Lung (tissue), 12 donors: ENCODE measurements around the gene ARSB. TPM values are rescaled to one million over a fixed set of nuclear protein-coding genes. Genes with fewer than 3 reads are reported as not detected.

Source experiments
- ATAC-seq: fragments of 200-7000 bp; cut with Tn5 transposase; one replicate; pipeline ENCODE4 v1.9.1; 2020; ENCODE audit warnings: moderate number of reproducible peaks; ENCODE audit not compliant: insufficient read depth, low FRiP score
- DNase-seq, 3 donors: peaks; one replicate each; pipeline ENCODE4 v3.0.0-alpha.2; 2013 to 2017
- H3K27ac ChIP-seq, 2 donors: one replicate each; pipeline ENCODE4 v1.5.1; 2013; ENCODE audit warnings: mild to moderate bottlenecking in 2 of 2, moderate library complexity in 2 of 2, control low read depth in 1 of 2, inconsistent platforms in 1 of 2, low read depth in 1 of 2, low read length in 1 of 2
- H3K27me3 ChIP-seq, 3 donors: one replicate each; pipeline ENCODE4 v1.5.1; 2013; ENCODE audit warnings: low read length in 2 of 3; ENCODE audit not compliant: control insufficient read depth in 3 of 3, insufficient read depth in 3 of 3
- H3K36me3 ChIP-seq, 4 donors: one replicate each; pipeline ENCODE4 v1.5.1; 2013; ENCODE audit warnings: low read length in 4 of 4, mild to moderate bottlenecking in 1 of 4, moderate library complexity in 1 of 4; ENCODE audit not compliant: control insufficient read depth in 4 of 4, insufficient read depth in 4 of 4
- H3K4me1 ChIP-seq, 5 donors: one replicate each; pipeline ENCODE4 v1.5.1; 2013; ENCODE audit warnings: low read length in 5 of 5, mild to moderate bottlenecking in 2 of 5, moderate library complexity in 1 of 5; ENCODE audit not compliant: control insufficient read depth in 5 of 5, insufficient read depth in 5 of 5
- H3K4me3 ChIP-seq: one replicate; pipeline ENCODE4 v1.5.1; 2013; ENCODE audit warnings: mild to moderate bottlenecking, control low read depth, moderate library complexity
- H3K9ac ChIP-seq, 2 donors: one replicate each; pipeline ENCODE4 v1.5.1; 2013; ENCODE audit warnings: low read length in 2 of 2, control low read depth in 1 of 2; ENCODE audit not compliant: insufficient read depth in 1 of 2
- H3K9me3 ChIP-seq, 4 donors: one replicate each; pipeline ENCODE4 v1.5.1; 2013; ENCODE audit warnings: low read length in 3 of 4, mild to moderate bottlenecking in 1 of 4, moderate library complexity in 1 of 4; ENCODE audit not compliant: control insufficient read depth in 4 of 4, insufficient read depth in 3 of 4
- WGBS, 2 donors: extraction: QIAGEN DNeasy Blood & Tissue Kit; methylation state at CpG; one replicate each; pipeline ENCODE4 v1.1.7; 2013; 5-methylcytosine and 5-hydroxymethylcytosine counted together
- polyA plus RNA-seq, 2 donors: library from polyadenylated mRNA; stranded (reverse); fragments of 200-250 nt; gene quantifications; one replicate each; pipeline ENCODE4 v1.2.1, GENCODE V29; 2013
- total RNA-seq, 2 donors: library from RNA; depleted of rRNA in 1 of 2; stranded (reverse); fragments of >200 nt in 1 of 2; gene quantifications; one replicate each; pipeline ENCODE4 v1.2.1, GENCODE V29; 2014 to 2021
- TF ChIP-seq, protein P1 (sequence below): IDR thresholded peaks from 2 replicates; pipeline ENCODE4 v1.5.1; 2012; ENCODE audit warnings: mild to moderate bottlenecking; ENCODE audit errors: control extremely low read depth, extremely low read depth
- donor health status: control.
- donor health status: control.
- donor health status: Bipolar disorder and iron deficiency.
- donor health status: healthy.
- donor health status: DM: yes; HTN: yes; CAD: no.

ARSB gene
- total and polyA plus RNA-seq, 4 donors, result 3.2 to 17.3 (median 11.1) TPM

DNA sequence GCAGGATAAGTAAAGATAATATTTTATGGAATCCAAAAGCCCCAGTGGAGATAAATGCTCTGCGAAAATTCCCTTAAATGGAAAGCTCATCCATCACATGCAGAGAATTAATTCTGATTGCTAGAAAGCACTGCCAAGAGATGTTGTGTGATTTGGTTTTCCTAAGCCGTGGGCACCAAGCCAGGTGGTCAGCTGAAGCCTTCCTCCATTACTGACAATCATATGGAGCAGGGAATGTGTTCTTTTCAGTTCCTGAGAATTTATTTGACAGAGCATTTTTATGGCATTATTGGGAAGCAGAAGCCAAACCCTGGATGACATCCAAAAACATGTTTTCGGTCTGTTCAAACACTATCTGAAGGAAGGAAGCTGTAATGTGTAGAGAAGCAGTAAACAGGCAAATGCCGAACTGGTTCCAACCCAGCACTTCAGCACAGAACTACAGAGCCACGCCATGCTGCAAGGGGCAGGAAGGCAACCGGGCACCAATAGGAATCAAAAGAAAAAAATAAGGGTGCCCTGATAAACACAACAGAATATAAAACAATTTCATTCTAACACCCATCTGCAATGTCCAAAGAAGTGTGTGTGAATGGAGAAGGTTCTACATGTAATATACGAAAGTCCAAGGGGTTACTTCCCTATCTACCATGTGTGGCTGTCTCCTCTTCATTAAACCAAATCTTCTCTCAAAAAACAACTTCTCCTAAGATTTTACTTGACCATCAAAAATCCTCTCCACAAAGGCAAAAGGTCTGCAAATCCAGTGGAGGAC lies 12.3 kb downstream of the ARSB start:
- 22 to 25% methylated on average over 7 of the region's 7 CpGs for WGBS, 2 donors

DNA sequence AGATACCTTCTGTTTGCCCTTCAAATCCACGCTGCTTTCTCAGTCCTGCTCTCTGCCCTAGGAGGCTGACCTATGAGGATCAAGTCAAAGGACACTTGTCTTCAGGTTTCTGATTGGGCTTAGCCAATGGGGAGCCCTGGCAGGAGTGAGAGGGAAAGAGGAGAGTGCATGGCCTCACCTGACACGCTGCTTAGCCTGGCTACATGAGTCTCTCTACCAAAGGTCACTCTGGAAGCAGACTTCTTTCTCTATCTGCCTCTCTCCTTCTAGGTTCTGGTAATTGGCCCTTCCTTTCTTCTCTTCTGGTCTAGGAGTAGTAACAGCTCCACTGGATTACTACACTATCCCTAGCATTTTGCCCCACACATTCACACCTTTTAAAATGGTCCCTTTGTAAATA lies 13.1 kb downstream of the ARSB start:
- Histone ChIP-seq H3K36me3 (no peaks in the 10 kb centered on the region), H3K4me3 (no peak overlapping the region), H3K4me1 (peaks cover 6 to 37% (median 22%) of the 10 kb centered on the region in 5 donors), H3K27me3 (no peaks in the 10 kb centered on the region), H3K27ac (no peak overlapping the region), H3K9ac (no peak overlapping the region), H3K9me3 (no peaks in the 10 kb centered on the region)
- 48 to 73% methylated on average over 2 of the region's 2 CpGs for WGBS, 2 donors
- TF ChIP-seq, protein P1, sequence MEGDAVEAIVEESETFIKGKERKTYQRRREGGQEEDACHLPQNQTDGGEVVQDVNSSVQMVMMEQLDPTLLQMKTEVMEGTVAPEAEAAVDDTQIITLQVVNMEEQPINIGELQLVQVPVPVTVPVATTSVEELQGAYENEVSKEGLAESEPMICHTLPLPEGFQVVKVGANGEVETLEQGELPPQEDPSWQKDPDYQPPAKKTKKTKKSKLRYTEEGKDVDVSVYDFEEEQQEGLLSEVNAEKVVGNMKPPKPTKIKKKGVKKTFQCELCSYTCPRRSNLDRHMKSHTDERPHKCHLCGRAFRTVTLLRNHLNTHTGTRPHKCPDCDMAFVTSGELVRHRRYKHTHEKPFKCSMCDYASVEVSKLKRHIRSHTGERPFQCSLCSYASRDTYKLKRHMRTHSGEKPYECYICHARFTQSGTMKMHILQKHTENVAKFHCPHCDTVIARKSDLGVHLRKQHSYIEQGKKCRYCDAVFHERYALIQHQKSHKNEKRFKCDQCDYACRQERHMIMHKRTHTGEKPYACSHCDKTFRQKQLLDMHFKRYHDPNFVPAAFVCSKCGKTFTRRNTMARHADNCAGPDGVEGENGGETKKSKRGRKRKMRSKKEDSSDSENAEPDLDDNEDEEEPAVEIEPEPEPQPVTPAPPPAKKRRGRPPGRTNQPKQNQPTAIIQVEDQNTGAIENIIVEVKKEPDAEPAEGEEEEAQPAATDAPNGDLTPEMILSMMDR, result no peak
- no peak for ATAC-seq
- DNase-seq, result no peak

More for the DNA sequence above, 12.3 kb downstream of the ARSB start:
- H3K27ac ChIP-seq, result peak overlapping the region in 1 of 2 donors; percentile 32
- TF ChIP-seq, protein P1, result no peak
- no peak overlapping the region for H3K9ac ChIP-seq
- H3K9me3 ChIP-seq, result no peaks in the 10 kb centered on the region
- ATAC-seq (no peak), DNase-seq (peak; percentile 76 to 96 (median 93))
- no peak overlapping the region for H3K4me3 ChIP-seq
- no peaks in the 10 kb centered on the region for H3K36me3 ChIP-seq
- no peaks in the 10 kb centered on the region for H3K27me3 ChIP-seq
- H3K4me1 ChIP-seq, result peaks cover 6 to 37% (median 22%) of the 10 kb centered on the region in 5 donors

DNA sequence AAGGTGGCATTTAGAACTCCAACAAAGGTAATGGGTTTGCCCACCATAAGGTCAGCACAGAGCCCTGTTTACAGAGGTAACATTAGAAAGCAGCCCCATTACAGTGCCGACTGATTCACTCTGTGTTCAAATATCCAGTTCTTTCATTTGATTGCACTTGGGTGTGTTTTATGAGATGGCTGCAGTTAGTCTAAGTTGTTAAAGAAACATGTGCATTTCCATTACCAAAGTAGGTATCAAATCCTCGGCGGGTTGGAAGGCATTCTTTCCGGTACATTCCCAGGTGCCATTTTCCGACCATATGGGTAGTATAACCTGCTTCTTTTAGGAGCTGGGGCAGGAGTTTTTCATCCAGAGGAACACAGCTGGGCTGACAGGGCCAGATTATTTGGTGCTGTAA lies 16.3 kb downstream of the ARSB start:
- ATAC-seq (no peak), DNase-seq (no peak)
- TF ChIP-seq, protein P1, result no peak
- H3K27me3 ChIP-seq, result no peaks in the 10 kb centered on the region
- H3K4me1 ChIP-seq, result peaks cover under 1 to 21% (median 14%) of the 10 kb centered on the region in 5 donors
- no peak overlapping the region for H3K9ac ChIP-seq
- H3K9me3 ChIP-seq, result no peaks in the 10 kb centered on the region
- no peak overlapping the region for H3K27ac ChIP-seq
- peaks cover 0 to 6% (median 1%) of the 10 kb centered on the region in 4 donors for H3K36me3 ChIP-seq
- 96 to 98% methylated on average over 5 of the region's 5 CpGs for WGBS, 2 donors
- no peak overlapping the region for H3K4me3 ChIP-seq
